Ascending aorta (tissue), 2 donors: ENCODE data around the gene LRBA. TPM values are rescaled to one million over a fixed set of nuclear protein-coding genes. Genes with fewer than 3 reads are reported as not detected.

ENCODE experiments used
- DNase-seq, 2 donors: peaks; one replicate each; pipeline ENCODE4 v3.0.0-alpha.2; 2019; ENCODE audit warnings: low spot score in 2 of 2
- H3K27ac ChIP-seq, 2 donors: fragments of 200-600 bp; sonication (generic); one replicate each; pipeline ENCODE4 v1.5.1; 2016 to 2017; ENCODE audit warnings: mild to moderate bottlenecking in 1 of 2
- H3K27me3 ChIP-seq: fragments of 200-600 bp; sonication (generic); one replicate; pipeline ENCODE4 v1.5.1; 2017
- H3K36me3 ChIP-seq, 2 donors: fragments of 200-600 bp; sonication (generic); one replicate each; pipeline ENCODE4 v1.5.1; 2016
- H3K4me1 ChIP-seq, 2 donors: fragments of 200-600 bp; sonication (generic); one replicate each; pipeline ENCODE4 v1.5.1; 2016 to 2017; ENCODE audit warnings: mild to moderate bottlenecking in 1 of 2
- H3K4me3 ChIP-seq, 2 donors: fragments of 200-600 bp; sonication (generic); one replicate each; pipeline ENCODE4 v1.5.1; 2016 to 2017; ENCODE audit warnings: mild to moderate bottlenecking in 1 of 2
- H3K9me3 ChIP-seq, 2 donors: fragments of 200-600 bp; sonication (generic); one replicate each; pipeline ENCODE4 v1.5.1; 2016
- intact Hi-C: fragments of 100-400 bp; cut with DNase I; formaldehyde crosslinking; loops from one replicate; pipeline ENCODE4 v1.15.1; 2023
- total RNA-seq: library from RNA; depleted of rRNA; stranded (reverse); fragments of >200 nt; gene quantifications from one replicate; pipeline ENCODE4 v1.1.0, GENCODE V29; 2016
- TF ChIP-seq, protein P1 (sequence below), 3 experiments: fragments of 200-600 bp in 2 of 3; fragments of 450-650 bp in 1 of 3; sonication (generic) in 2 of 3; IDR thresholded peaks; one replicate each; pipeline ENCODE4 v1.5.1; 2016 to 2019; ENCODE audit warnings: antibody characterized with exemption in 3 of 3, mild to moderate bottlenecking in 1 of 3, moderate library complexity in 1 of 3

LRBA gene
- total RNA-seq, 1 donor from 2014 or later: 15.2 TPM

DNA sequence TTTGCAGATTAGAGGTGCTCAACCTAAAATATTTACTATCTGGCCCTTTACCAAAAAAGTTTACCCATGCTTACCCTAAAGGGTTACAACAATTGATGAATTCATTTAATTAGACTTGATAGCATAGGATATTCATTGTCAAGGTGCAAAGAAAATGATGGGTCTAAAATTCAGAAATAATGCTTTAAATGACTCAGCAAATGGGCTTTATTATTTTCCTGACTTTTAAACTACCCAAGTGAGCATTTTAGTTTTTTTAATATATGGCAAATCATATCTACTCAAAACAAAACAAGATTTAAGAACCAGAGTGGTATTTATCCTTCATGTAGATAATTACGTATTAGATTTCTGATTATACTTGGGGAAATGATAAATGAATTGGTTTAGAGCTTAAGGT, 701.1 kb downstream of the LRBA start:
- H3K27ac ChIP-seq: no peak overlapping the region
- H3K36me3 ChIP-seq: no peaks in the 10 kb centered on the region
- peaks cover 0 to 9% of the 10 kb centered on the region in 2 donors for H3K4me1 ChIP-seq
- intact Hi-C loops: no loop called here
- no peak for DNase-seq
- H3K27me3 ChIP-seq: no peaks in the 10 kb centered on the region
- no peak overlapping the region for H3K4me3 ChIP-seq
- H3K9me3 ChIP-seq: no peaks in the 10 kb centered on the region
- TF ChIP-seq, protein P1, sequence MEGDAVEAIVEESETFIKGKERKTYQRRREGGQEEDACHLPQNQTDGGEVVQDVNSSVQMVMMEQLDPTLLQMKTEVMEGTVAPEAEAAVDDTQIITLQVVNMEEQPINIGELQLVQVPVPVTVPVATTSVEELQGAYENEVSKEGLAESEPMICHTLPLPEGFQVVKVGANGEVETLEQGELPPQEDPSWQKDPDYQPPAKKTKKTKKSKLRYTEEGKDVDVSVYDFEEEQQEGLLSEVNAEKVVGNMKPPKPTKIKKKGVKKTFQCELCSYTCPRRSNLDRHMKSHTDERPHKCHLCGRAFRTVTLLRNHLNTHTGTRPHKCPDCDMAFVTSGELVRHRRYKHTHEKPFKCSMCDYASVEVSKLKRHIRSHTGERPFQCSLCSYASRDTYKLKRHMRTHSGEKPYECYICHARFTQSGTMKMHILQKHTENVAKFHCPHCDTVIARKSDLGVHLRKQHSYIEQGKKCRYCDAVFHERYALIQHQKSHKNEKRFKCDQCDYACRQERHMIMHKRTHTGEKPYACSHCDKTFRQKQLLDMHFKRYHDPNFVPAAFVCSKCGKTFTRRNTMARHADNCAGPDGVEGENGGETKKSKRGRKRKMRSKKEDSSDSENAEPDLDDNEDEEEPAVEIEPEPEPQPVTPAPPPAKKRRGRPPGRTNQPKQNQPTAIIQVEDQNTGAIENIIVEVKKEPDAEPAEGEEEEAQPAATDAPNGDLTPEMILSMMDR (IDR thresholded peaks at IDR 0.05): no peak

DNA sequence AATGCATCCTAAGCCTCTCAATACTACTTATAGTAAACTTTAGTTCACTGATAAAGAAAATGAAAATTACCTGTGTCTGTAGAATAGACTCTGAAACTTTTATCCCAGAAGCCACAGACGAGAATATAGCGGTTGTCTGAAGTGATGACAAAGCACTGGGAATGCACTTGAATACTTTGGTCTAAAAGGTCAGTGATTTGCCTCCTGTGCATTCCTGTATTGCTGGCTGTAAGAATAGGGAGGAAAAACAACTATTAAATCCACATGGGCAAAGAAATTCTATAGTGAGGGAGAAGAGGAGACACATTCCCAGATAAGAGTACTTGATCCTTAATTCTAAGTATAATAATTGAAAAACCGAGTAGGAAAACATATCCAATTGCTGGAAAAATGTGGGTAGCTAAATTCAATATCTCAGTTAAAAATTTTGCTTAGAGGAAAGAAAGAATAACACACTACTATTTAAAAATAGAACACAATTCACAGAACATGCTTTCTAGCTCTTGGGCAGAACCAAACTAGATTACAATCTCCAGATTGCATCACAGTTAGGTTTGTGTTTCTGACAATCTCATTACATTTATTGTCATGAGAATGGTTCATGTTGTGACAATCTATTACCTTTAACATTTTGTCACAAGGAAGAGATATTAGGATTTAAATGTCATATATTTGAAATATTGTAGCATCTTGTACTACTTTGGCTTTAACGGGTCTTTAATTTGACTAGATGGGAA, 704.8 kb downstream of the LRBA start:
- Histone ChIP-seq H3K27ac (peak overlapping the region; percentile 8 to 52), H3K4me1 (peaks cover 0 to 9% of the 10 kb centered on the region in 2 donors), H3K36me3 (no peaks in the 10 kb centered on the region), H3K27me3 (no peaks in the 10 kb centered on the region), H3K9me3 (no peaks in the 10 kb centered on the region), H3K4me3 (no peak overlapping the region)
- TF ChIP-seq, protein P1 (IDR thresholded peaks at IDR 0.05): no peak
- intact Hi-C loops: no loop called here
- no peak for DNase-seq

DNA sequence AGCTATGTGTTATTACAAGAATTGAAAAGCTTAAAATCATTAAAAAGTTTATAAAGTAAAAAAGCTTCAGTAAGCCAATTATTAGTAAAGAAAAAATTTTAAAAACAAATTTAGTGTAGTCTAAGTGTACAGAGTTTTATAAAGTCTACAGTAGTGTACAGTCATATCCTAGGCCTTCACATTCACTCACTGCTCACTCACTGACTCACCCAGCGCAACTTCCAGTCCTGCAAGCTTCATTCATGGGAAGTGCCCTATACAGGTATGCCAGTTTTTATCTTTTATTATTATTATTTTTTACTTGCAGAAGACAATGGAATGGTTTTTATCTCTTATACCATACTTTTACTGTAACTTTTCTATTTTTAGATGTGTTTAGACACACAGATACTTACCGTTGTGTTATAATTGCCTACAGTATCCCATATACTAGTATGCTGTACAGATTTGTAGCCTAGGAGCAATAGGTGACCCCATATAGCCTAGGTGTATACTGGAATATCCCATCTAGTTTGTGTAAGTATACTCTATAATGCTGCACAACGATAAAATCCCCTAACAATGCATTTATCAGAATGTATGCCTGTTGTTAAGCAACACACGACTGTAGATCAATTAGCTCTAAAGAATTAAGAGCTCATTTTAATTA, 706.1 kb downstream of the LRBA start:
- TF ChIP-seq, protein P1 (IDR thresholded peaks at IDR 0.05): no peak
- H3K4me3 ChIP-seq: no peak overlapping the region
- intact Hi-C loops: loop anchor here (10.0 kb wide), 1 partner anchor 206 kb away; no protein-coding TSS in a partner anchor
- no peak for DNase-seq
- no peaks in the 10 kb centered on the region for H3K9me3 ChIP-seq
- H3K27me3 ChIP-seq: no peaks in the 10 kb centered on the region
- H3K27ac ChIP-seq: no peak overlapping the region
- H3K4me1 ChIP-seq: peaks cover 0 to 9% of the 10 kb centered on the region in 2 donors
- no peaks in the 10 kb centered on the region for H3K36me3 ChIP-seq

DNA sequence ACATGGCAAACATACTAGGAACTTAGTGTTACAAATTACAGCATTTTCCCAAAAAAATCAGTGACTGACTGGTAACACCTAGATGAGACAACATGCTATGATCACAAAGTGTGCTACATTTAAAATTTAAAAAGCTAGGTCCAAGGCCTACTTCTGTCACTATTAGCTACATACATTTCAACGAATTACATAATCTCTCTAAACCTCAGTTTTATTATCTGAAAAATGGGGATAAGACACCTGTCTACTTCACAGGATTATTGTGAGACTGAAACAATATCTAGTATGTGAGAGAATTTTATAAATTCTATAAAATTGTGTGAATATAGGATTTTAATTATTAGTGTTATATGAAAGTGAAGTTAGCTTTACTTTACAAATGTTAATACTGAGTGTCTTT, 708.4 kb downstream of the LRBA start:
- intact Hi-C loops: loop anchor here (10.0 kb wide), 1 partner anchor 208 kb away; no protein-coding TSS in a partner anchor

DNA sequence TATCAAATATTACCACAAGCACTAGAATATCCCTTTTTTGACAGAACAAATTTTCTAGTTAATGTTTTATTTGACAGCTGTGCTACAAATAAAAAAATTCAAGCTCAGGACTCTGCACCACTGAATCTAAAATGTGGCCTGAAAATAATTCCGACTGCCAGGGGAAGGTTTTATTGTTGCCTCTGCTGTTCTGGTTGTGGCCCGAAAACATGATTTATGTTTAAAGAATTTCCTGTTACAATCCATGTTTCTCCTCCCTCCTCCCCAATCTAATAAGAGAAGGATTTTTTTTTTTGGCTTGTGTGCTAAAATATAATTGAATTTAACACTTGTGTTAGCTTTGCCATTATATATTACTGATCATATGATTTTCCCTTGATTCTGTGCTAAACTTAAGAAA, 709.1 kb downstream of the LRBA start:
- Histone ChIP-seq H3K36me3 (no peaks in the 10 kb centered on the region), H3K4me3 (no peak overlapping the region)

More for the DNA sequence above, 708.4 kb downstream of the LRBA start:
- peaks cover 0 to 9% of the 10 kb centered on the region in 2 donors for H3K4me1 ChIP-seq
- H3K36me3 ChIP-seq: no peaks in the 10 kb centered on the region
- no peak overlapping the region for H3K27ac ChIP-seq
- DNase-seq: no peak
- TF ChIP-seq, protein P1 (IDR thresholded peaks at IDR 0.05): no peak
- no peak overlapping the region for H3K4me3 ChIP-seq
- H3K27me3 ChIP-seq: no peaks in the 10 kb centered on the region
- H3K9me3 ChIP-seq: no peaks in the 10 kb centered on the region

More for the DNA sequence above, 709.1 kb downstream of the LRBA start:
- H3K9me3 ChIP-seq: no peaks in the 10 kb centered on the region
- H3K27me3 ChIP-seq: no peaks in the 10 kb centered on the region
- TF ChIP-seq, protein P1 (IDR thresholded peaks at IDR 0.05): no peak
- peaks cover 0 to 9% of the 10 kb centered on the region in 2 donors for H3K4me1 ChIP-seq
- no peak for DNase-seq
- intact Hi-C loops: loop anchor here (10.0 kb wide), 1 partner anchor 209 kb away; no protein-coding TSS in a partner anchor
- peak overlapping the region; percentile 8 to 22 for H3K27ac ChIP-seq
